WI38 (cell line): ENCODE results near the gene SNAP23.

Source experiments
- H3K4me3 ChIP-seq: 2 replicates; pipeline ENCODE4 v1.5.1; 2011; ENCODE audit warnings: low read depth, mild to moderate bottlenecking, control low read depth, low read length
- CTCF ChIP-seq: IDR thresholded peaks from 2 replicates; pipeline ENCODE4 v1.5.1; 2012; ENCODE audit warnings: low read depth, mild to moderate bottlenecking, control low read depth, low read length

The SNAP23 gene

GRCh38 chr15:42495361-42496212 lies at the start of gene SNAP23:
TSS of gene SNAP23 (plus strand) at chr15:42495634. CDS start at chr15:42511847, 16,213 bp downstream.
- peak within 1 kb of the TSS; percentile 80 for H3K4me3 ChIP-seq
- TF ChIP-seq CTCF, result no peak

DNA sequence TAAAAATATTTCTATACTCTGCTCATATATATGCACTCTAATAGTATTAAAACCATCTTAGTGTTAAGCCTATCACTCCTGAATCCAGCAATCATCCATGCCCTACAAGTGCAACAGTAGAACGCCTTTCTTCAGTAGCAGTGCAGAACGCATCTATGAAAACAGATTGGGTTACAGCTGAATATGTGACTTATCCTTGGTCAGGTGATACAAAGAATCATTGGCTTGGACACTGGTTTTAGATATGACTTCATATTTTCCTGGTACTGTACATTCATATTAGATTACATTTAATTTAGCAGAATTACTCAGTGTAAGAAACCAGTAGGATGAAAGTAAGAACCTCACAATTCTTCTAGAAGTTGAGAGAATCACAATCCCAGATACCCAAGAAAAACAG lies 47.8 kb upstream of the SNAP23 start:
- H3K4me3 ChIP-seq, result no peak overlapping the region
- no peak for TF ChIP-seq CTCF

DNA sequence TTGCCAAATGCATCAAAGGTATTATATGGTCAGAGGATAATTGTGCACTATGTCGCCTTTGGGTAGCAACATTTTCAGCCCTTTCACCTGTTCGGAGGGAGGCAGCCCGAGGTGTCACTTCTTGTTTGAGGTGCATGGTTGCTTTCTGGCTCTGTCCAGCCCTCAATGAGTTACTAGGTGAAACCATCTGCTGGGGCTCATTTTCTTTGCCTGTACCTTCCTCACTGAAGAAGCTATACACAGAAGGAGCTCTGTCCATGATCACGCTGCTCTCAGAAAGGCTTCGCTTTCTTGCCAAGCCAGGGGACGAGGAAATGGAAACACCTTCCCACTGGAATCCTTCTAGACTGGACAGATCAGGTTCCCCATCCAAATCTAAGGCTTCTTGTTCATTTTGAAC lies 47.2 kb upstream of the SNAP23 start:
- H3K4me3 ChIP-seq, result no peak overlapping the region
- no peak for TF ChIP-seq CTCF

GRCh38 chr15:42449770-42450424 lies 45.5 kb upstream of the SNAP23 start:
- H3K4me3 ChIP-seq, result no peak overlapping the region
- TF ChIP-seq CTCF, result no peak

- no peak overlapping the region for H3K4me3 ChIP-seq
- no peak for TF ChIP-seq CTCF
Observed at GRCh38 chr15:42450425-42450790, 45.0 kb upstream of the SNAP23 start.

DNA sequence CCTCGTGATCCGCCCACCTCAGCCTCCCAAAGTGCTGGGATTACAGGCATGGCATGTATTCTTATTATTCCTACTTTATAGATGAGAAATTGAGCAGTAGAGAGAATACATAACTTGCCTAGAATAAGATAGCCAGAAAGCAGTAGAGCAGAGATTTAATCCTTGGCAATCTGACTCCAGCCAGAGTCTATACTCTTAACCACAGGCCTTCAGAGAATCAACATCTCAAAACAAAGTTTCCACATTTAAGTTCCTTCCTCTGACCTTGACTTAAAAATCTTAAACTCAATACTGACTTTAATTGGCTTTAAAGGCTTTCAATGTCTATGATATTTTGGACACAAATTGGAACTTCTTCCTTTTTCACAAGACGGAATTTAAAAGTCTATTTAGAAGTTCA lies 41.6 kb upstream of the SNAP23 start:
- no peak overlapping the region for H3K4me3 ChIP-seq
- TF ChIP-seq CTCF, result no peak

GRCh38 chr15:42456531-42456930 lies 38.9 kb upstream of the SNAP23 start:
- no peak for TF ChIP-seq CTCF
- peak overlapping the region; percentile 42 for H3K4me3 ChIP-seq
